Keratinocyte (primary cell): ENCODE measurements around the gene SDK2. TPM values are rescaled to one million over a fixed set of nuclear protein-coding genes. Genes with fewer than 3 reads are reported as not detected.

Source experiments
- DNase-seq: peaks from one replicate; pipeline ENCODE4 v3.0.0-alpha.2; 2011; ENCODE audit warnings: low read depth, missing footprints, low spot score
- FAIRE-seq: peaks from 2 replicates; lab custom pipeline; 2011; peaks lifted over from hg19 to GRCh38; lab: Jason Lieb, UNC
- H2AFZ ChIP-seq: 2 replicates; pipeline ENCODE4 v1.6.0; 2012; ENCODE audit warnings: low read length, control low read depth, inconsistent platforms; ENCODE audit not compliant: control insufficient read depth
- H3K27ac ChIP-seq: 2 replicates; pipeline ENCODE4 v1.5.1; 2011; ENCODE audit warnings: low read length; ENCODE audit not compliant: control insufficient read depth, insufficient read depth
- H3K27me3 ChIP-seq: 3 replicates; pipeline ENCODE4 v1.6.0; 2011; ENCODE audit warnings: low read length; ENCODE audit not compliant: control insufficient read depth, insufficient read depth; ENCODE audit errors: extremely low read depth
- H3K36me3 ChIP-seq, 2 experiments: 2 replicates in 1 of 2; 3 replicates in 1 of 2; pipeline ENCODE4 v1.5.1; 2011; ENCODE audit warnings: low read length in 2 of 2, mild to moderate bottlenecking in 1 of 2; ENCODE audit not compliant: control insufficient read depth in 2 of 2, insufficient read depth in 2 of 2; ENCODE audit errors: extremely low read depth in 1 of 2
- H3K4me1 ChIP-seq: 3 replicates; pipeline ENCODE4 v1.5.1; 2011; ENCODE audit warnings: low read length; ENCODE audit not compliant: control insufficient read depth, insufficient read depth; ENCODE audit errors: extremely low read depth
- H3K4me2 ChIP-seq: 3 replicates; pipeline ENCODE4 v1.6.0; 2011; ENCODE audit warnings: low read depth, low read length; ENCODE audit not compliant: control insufficient read depth, insufficient read depth; ENCODE audit errors: extremely low read depth
- H3K4me3 ChIP-seq, 3 experiments: fragments of 200-600 bp in 1 of 3; sonication (generic) in 1 of 3; 2 replicates in 2 of 3; 3 replicates in 1 of 3; pipeline ENCODE4 v1.5.1; 2011 to 2016; ENCODE audit warnings: low read length in 3 of 3, mild to moderate bottlenecking in 3 of 3, control low read depth in 2 of 3, inconsistent platforms in 1 of 3, low read depth in 1 of 3, mixed read lengths in 1 of 3, mixed run types in 1 of 3, moderate library complexity in 1 of 3; ENCODE audit not compliant: control insufficient read depth in 2 of 3, insufficient read depth in 2 of 3; ENCODE audit errors: extremely low read depth in 1 of 3
- H3K79me2 ChIP-seq: 2 replicates; pipeline ENCODE4 v1.6.0; 2012; ENCODE audit warnings: low read length; ENCODE audit not compliant: control insufficient read depth, insufficient read depth
- H3K9ac ChIP-seq: 3 replicates; pipeline ENCODE4 v1.6.0; 2011; ENCODE audit warnings: low read length; ENCODE audit not compliant: control insufficient read depth, insufficient read depth; ENCODE audit errors: extremely low read depth
- H3K9me1 ChIP-seq: 3 replicates; pipeline ENCODE4 v1.6.0; 2011; ENCODE audit warnings: low read length; ENCODE audit not compliant: control insufficient read depth, insufficient read depth; ENCODE audit errors: extremely low read depth
- H3K9me3 ChIP-seq: 2 replicates; pipeline ENCODE4 v1.5.1; 2012; ENCODE audit warnings: low read depth, low read length; ENCODE audit not compliant: control insufficient read depth
- H4K20me1 ChIP-seq: 3 replicates; pipeline ENCODE4 v1.6.0; 2011; ENCODE audit warnings: low read length; ENCODE audit not compliant: control insufficient read depth, insufficient read depth; ENCODE audit errors: extremely low read depth
- EZH2 ChIP-seq: IDR thresholded peaks from one replicate; pipeline ENCODE4 v1.6.1; 2012; ENCODE audit warnings: inconsistent platforms, mild to moderate bottlenecking, low read length, moderate library complexity
- dilution Hi-C: fragments of 300-500 bp; cut with MboI; formaldehyde crosslinking; loops from one replicate; pipeline ENCODE4 v1.7.0; 2020; ENCODE audit warnings: low sequenced_read_pairs; ENCODE audit not compliant: extremely low pct_ligation_motif_present
- polyA plus RNA-seq, 5 experiments: library from polyadenylated mRNA; depleted of rRNA in 3 of 5; stranded (reverse) in 3 of 5; stranded (forward) in 1 of 5; unstranded in 1 of 5; fragments of >200 nt; gene quantifications; 1 replicate in 1 of 5; 2 replicates in 3 of 5; 3 replicates in 1 of 5; pipeline versions ENCODE4 v1.2.1 to v1.2.3, GENCODE V29; 2011 to 2012; ENCODE audit warnings: missing spikeins in 2 of 5, low read depth in 1 of 5, low replicate concordance in 1 of 5
- TF ChIP-seq, protein P1 (sequence below), 3 experiments: IDR thresholded peaks in 1 of 3; conservative IDR thresholded peaks in 1 of 3; optimal IDR thresholded peaks in 1 of 3; 2 replicates in 2 of 3; 3 replicates in 1 of 3; pipeline versions ENCODE3 to v1.5.1; 2011; ENCODE audit warnings: low read length in 3 of 3, mild to moderate bottlenecking in 3 of 3, moderate library complexity in 2 of 3, control low read depth in 1 of 3, inconsistent platforms in 1 of 3; ENCODE audit not compliant: insufficient read depth in 2 of 3; ENCODE audit errors: extremely low read depth in 1 of 3

SDK2 gene
- polyA plus RNA-seq, 1 donor (not counting 4 experiments of a cell fraction or from before 2014, with no cell fraction given): 1.8 TPM

DNA sequence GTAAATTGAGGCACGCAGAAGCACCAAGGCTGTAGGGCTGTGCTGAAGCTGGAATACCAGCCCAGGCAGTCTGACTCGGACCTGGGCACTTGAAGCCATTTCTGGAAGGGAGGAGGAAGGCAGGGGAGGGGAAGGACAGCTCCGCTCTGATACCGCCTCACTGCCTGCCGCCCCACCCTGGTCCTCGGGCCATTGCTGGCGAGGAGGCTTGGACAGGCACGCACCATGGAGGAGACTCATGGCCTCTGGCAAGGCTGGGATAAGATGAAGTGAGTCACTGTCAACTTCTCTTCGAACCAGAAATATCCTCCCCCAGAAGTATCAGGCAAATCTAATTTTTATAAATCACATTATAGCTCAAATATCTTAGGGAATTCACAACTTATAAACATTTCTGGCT, 81.3 kb downstream of the SDK2 start:
- no peaks in the 10 kb centered on the region for H3K27me3 ChIP-seq
- dilution Hi-C loops: no loop called here
- H3K9me3 ChIP-seq: no peaks in the 10 kb centered on the region
- H3K4me1 ChIP-seq: peaks cover 22% of the 10 kb centered on the region
- DNase-seq (no peak), FAIRE-seq (peak; percentile 97)
- TF ChIP-seq EZH2: no peak
- TF ChIP-seq, protein P1, sequence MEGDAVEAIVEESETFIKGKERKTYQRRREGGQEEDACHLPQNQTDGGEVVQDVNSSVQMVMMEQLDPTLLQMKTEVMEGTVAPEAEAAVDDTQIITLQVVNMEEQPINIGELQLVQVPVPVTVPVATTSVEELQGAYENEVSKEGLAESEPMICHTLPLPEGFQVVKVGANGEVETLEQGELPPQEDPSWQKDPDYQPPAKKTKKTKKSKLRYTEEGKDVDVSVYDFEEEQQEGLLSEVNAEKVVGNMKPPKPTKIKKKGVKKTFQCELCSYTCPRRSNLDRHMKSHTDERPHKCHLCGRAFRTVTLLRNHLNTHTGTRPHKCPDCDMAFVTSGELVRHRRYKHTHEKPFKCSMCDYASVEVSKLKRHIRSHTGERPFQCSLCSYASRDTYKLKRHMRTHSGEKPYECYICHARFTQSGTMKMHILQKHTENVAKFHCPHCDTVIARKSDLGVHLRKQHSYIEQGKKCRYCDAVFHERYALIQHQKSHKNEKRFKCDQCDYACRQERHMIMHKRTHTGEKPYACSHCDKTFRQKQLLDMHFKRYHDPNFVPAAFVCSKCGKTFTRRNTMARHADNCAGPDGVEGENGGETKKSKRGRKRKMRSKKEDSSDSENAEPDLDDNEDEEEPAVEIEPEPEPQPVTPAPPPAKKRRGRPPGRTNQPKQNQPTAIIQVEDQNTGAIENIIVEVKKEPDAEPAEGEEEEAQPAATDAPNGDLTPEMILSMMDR (optimal IDR thresholded peaks at IDR 0.05 in 1 of 3, IDR thresholded peaks at IDR 0.05 in 1 of 3, conservative IDR thresholded peaks at IDR 0.05 in 1 of 3; ENCODE audit: extremely low read depth in 1 of 3, insufficient read depth in 2 of 3, low read length in 3 of 3): no peak
- peak overlapping the region in 2 of 3 experiments; percentile 19 to 58 for H3K4me3 ChIP-seq
- H3K36me3 ChIP-seq: no peaks in the 10 kb centered on the region
- H3K27ac ChIP-seq: peak overlapping the region; percentile 57
- H2AFZ ChIP-seq: peak overlapping the region; percentile 80
- peak overlapping the region; percentile 60 for H3K9ac ChIP-seq
- no peaks in the 10 kb centered on the region for H3K9me1 ChIP-seq
- H3K79me2 ChIP-seq: peaks cover 3% of the 10 kb centered on the region
- H4K20me1 ChIP-seq: no peaks in the 10 kb centered on the region
- H3K4me2 ChIP-seq: peak overlapping the region; percentile 80

DNA sequence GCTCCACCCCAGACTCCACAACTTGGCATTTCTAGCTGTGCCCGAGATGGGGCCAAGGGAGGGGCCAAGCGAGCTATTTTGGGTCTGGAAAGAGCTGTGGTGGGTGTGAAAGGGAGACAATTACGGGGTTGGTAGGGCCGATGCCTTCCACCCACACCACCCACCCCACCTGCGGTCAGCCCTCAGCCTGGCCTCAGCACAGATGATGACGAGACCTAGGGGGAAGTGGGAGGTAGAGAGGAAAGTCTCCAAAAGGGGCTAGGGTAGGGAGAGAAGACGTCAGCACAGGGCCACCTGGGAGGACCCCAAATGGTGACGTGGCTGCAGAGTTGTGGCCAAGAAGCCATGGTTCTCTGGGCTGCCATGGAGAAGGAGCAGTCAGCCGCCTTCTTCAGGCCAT, 83.1 kb downstream of the SDK2 start:
- Histone ChIP-seq H3K4me2 (peak overlapping the region; percentile 37), H3K9me3 (no peaks in the 10 kb centered on the region), H3K4me1 (peaks cover 22% of the 10 kb centered on the region), H3K79me2 (peaks cover 3% of the 10 kb centered on the region), H4K20me1 (no peaks in the 10 kb centered on the region), H3K27me3 (no peaks in the 10 kb centered on the region), H3K9me1 (no peaks in the 10 kb centered on the region), H3K36me3 (no peaks in the 10 kb centered on the region), H3K4me3 (no peak overlapping the region), H3K27ac (no peak overlapping the region), H3K9ac (no peak overlapping the region), H2AFZ (no peak overlapping the region)
- no peak for FAIRE-seq
- no peak for TF ChIP-seq EZH2
- TF ChIP-seq, protein P1 (optimal IDR thresholded peaks at IDR 0.05 in 1 of 3, IDR thresholded peaks at IDR 0.05 in 1 of 3, conservative IDR thresholded peaks at IDR 0.05 in 1 of 3; ENCODE audit: extremely low read depth in 1 of 3, insufficient read depth in 2 of 3, low read length in 3 of 3): no peak
- dilution Hi-C loops: no loop called here
- no peak for DNase-seq
